OCI-LY7 (cell line): Measurements from ENCODE around the gene APBB3. TPM values are rescaled to one million over a fixed set of nuclear protein-coding genes. Genes with fewer than 3 reads are reported as not detected.
A peak's percentile ranks its signal among the peaks of the same experiment; 100 is the strongest.

ENCODE experiments used
- BruUV-seq: library from RNA; stranded (reverse); fragments of 400-500 nt; replicated peaks from 2 replicates; lab custom pipeline; 2021; lab: Mats Ljungman, UMichigan
- CTCF ChIA-PET: fragments of 300-600 bp; sonication (Branson Sonifier 250); formaldehyde crosslinking; loops from one replicate; lab custom pipeline; 2022; ENCODE audit warnings: antibody characterized with exemption; ENCODE audit not compliant: unreplicated experiment; lab: Charles Lee
- POLR2A ChIA-PET: fragments of 300-600 bp; sonication (Branson Sonifier 250); formaldehyde crosslinking; loops from one replicate; lab custom pipeline; 2022; ENCODE audit warnings: antibody characterized with exemption; lab: Charles Lee
- DNase-seq: peaks from one replicate; pipeline ENCODE4 v3.0.0-alpha.2; 2015; ENCODE audit warnings: low spot score
- H2AFZ ChIP-seq: fragments of 200-600 bp; sonication (generic), shearing (Covaris generic); 2 replicates; pipeline ENCODE4 v1.6.1; 2014; ENCODE audit warnings: mild to moderate bottlenecking, antibody characterized with exemption, low read length, moderate library complexity
- H3K27ac ChIP-seq: fragments of 200-600 bp; sonication (generic); 2 replicates; pipeline ENCODE4 v1.5.1; 2014; ENCODE audit warnings: mixed run types, low read depth, mild to moderate bottlenecking, moderate library complexity, low read length, inconsistent platforms; ENCODE audit not compliant: poor library complexity, severe bottlenecking
- H3K36me3 ChIP-seq: fragments of 200-600 bp; sonication (generic); 2 replicates; pipeline ENCODE4 v1.6.1; 2014; ENCODE audit warnings: mild to moderate bottlenecking, antibody characterized with exemption, low read length, moderate library complexity, mixed read lengths; ENCODE audit not compliant: insufficient read depth
- H3K4me1 ChIP-seq: fragments of 200-600 bp; sonication (generic); 2 replicates; pipeline ENCODE4 v1.5.1; 2014; ENCODE audit warnings: mild to moderate bottlenecking, low read length; ENCODE audit not compliant: insufficient read depth, poor library complexity, severe bottlenecking
- H3K4me2 ChIP-seq: fragments of 200-600 bp; sonication (generic); 2 replicates; pipeline ENCODE4 v1.6.1; 2014; ENCODE audit warnings: mild to moderate bottlenecking, low read length
- H3K4me3 ChIP-seq: fragments of 200-600 bp; sonication (generic); 2 replicates; pipeline ENCODE4 v1.5.1; 2014; ENCODE audit warnings: mild to moderate bottlenecking, low read depth, low read length; ENCODE audit not compliant: poor library complexity, severe bottlenecking
- H3K79me2 ChIP-seq: fragments of 200-600 bp; sonication (generic); 2 replicates; pipeline ENCODE4 v1.6.1; 2016; ENCODE audit warnings: low read depth, mild to moderate bottlenecking, low read length, moderate library complexity, mixed read lengths; ENCODE audit not compliant: insufficient read depth
- H3K9me2 ChIP-seq: fragments of 200-600 bp; sonication (generic); 2 replicates; pipeline ENCODE4 v1.6.1; 2016; ENCODE audit warnings: mild to moderate bottlenecking, low read length, mixed read lengths; ENCODE audit not compliant: insufficient read depth
- H3K9me3 ChIP-seq: fragments of 200-600 bp; sonication (generic); 2 replicates; pipeline ENCODE4 v1.6.1; 2014; ENCODE audit warnings: mild to moderate bottlenecking, mixed run types, low read length, mixed read lengths
- H4K20me1 ChIP-seq: fragments of 200-600 bp; sonication (generic); 2 replicates; pipeline ENCODE4 v1.6.1; 2014; ENCODE audit warnings: mild to moderate bottlenecking, antibody characterized with exemption, low read length, moderate library complexity, mixed read lengths; ENCODE audit not compliant: insufficient read depth
- CTCF ChIP-seq: fragments of 200-600 bp; sonication (generic); conservative IDR thresholded peaks from 2 replicates; pipeline ENCODE4 v1.5.1; 2014; ENCODE audit warnings: mild to moderate bottlenecking, antibody characterized with exemption, low read length, moderate library complexity, mixed read lengths
- EZH2phosphoT487 ChIP-seq: fragments of 200-600 bp; sonication (generic); IDR thresholded peaks from 2 replicates; pipeline ENCODE4 v1.6.1; 2018; ENCODE audit warnings: low read depth, borderline replicate concordance, mild to moderate bottlenecking, mixed run types, antibody characterized with exemption, low read length, moderate library complexity, mixed read lengths
- intact Hi-C: fragments of 100-400 bp; cut with micrococcal nuclease; formaldehyde crosslinking; loops from one replicate; pipeline ENCODE4 v1.10.0; 2022; ENCODE audit not compliant: unreplicated experiment
- microRNA-seq: library from miRNA; unstranded; fragments of <30 nt; microRNA quantifications from one replicate; pipeline ENCODE4 v1.2.0, GENCODE V29; 2022; ENCODE audit warnings: borderline replicate concordance
- small RNA-seq: library from RNA; depleted of rRNA; stranded (forward); fragments of <200 nt; gene quantifications from one replicate; pipeline ENCODE3, GENCODE V24; 2014
- total RNA-seq, 2 experiments: library from RNA; depleted of rRNA in 1 of 2; stranded (reverse); fragments of >200 nt in 1 of 2; shearing (Covaris generic) in 1 of 2; gene quantifications; 2 replicates each; pipeline ENCODE4 v1.2.3, GENCODE V29; 2014 to 2022

Gene APBB3
- total RNA-seq, 2 experiments from 2014 or later = 32.1 to 37.9 TPM

- ChIA-PET POLR2A (no interaction called here), CTCF (no interaction called here)
- no peak for DNase-seq
- no peak overlapping the region for H3K4me3 ChIP-seq
- intact Hi-C loops = no loop called here
- H3K27ac ChIP-seq = no peak overlapping the region
- H3K9me2 ChIP-seq = no peaks in the 10 kb centered on the region
- H3K4me1 ChIP-seq = no peaks in the 10 kb centered on the region
- no peaks in the 10 kb centered on the region for H4K20me1 ChIP-seq
- peaks cover 75% of the 10 kb centered on the region for H3K36me3 ChIP-seq
- no peaks in the 10 kb centered on the region for H3K79me2 ChIP-seq
- TF ChIP-seq CTCF = no peak
- TF ChIP-seq EZH2phosphoT487 = no peak
- no peaks in the 10 kb centered on the region for H3K9me3 ChIP-seq
- H2AFZ ChIP-seq = no peak overlapping the region
- no peak overlapping the region for H3K4me2 ChIP-seq
- BruUV-seq = no TSS peak
Measured at GRCh38 chr5:140513124-140513523, 51.3 kb downstream of the APBB3 start.

GRCh38 chr5:140509898-140510297, 54.5 kb downstream of the APBB3 start:
- ChIA-PET POLR2A (interaction anchor here (0.9 kb wide), 1 partner anchor 10 kb away, joined by 4 read pairs; no protein-coding TSS in a partner anchor), CTCF (no interaction called here)
- H2AFZ ChIP-seq = no peak overlapping the region
- H3K9me2 ChIP-seq = no peaks in the 10 kb centered on the region
- peaks cover 100% of the 10 kb centered on the region for H3K36me3 ChIP-seq
- H3K4me2 ChIP-seq = no peak overlapping the region
- H3K79me2 ChIP-seq = no peaks in the 10 kb centered on the region
- intact Hi-C loops = no loop called here
- no peaks in the 10 kb centered on the region for H3K4me1 ChIP-seq
- H3K27ac ChIP-seq = no peak overlapping the region
- no peak for TF ChIP-seq CTCF
- no peak for TF ChIP-seq EZH2phosphoT487
- H4K20me1 ChIP-seq = no peaks in the 10 kb centered on the region
- H3K9me3 ChIP-seq = no peaks in the 10 kb centered on the region
- H3K4me3 ChIP-seq = no peak overlapping the region
- no TSS peak for BruUV-seq
- DNase-seq = no peak

Small RNAs within 50 kb of the gene (microRNA-seq; reads per million reads assigned to microRNA genes)
- not detected for gene MIR6831

Small RNAs within 50 kb of the gene (small RNA-seq; reads per million reads assigned to genes)
- gene RF00279 = 1.0 reads per million, percentile 51 among the genes with 10 or more reads in this experiment
- gene RF00443 = not detected

Other genes starting within 250 kb of the APBB3 start
- gene HBEGF, start 218.0 kb downstream of the APBB3 start, total RNA-seq (2014; rRNA removed; shearing (Covaris generic)) = 4.7 and 5.6 TPM in 2 replicates
- gene HBEGF, start 218.0 kb downstream of the APBB3 start, total RNA-seq (2022) = 20.2 and 30.9 TPM in 2 replicates
- 0.05 and 0.22 TPM in 2 replicates for gene SLC4A9, start 204.4 kb downstream of the APBB3 start, total RNA-seq (2014; rRNA removed; shearing (Covaris generic))
- 2.6 and 5.1 TPM in 2 replicates for gene SLC4A9, start 204.4 kb downstream of the APBB3 start, total RNA-seq (2022)
- gene ANKHD1, start 162.8 kb downstream of the APBB3 start, total RNA-seq (2014; rRNA removed; shearing (Covaris generic)) = 90.6 and 91.5 TPM in 2 replicates
- 138 and 143 TPM in 2 replicates for gene ANKHD1, start 162.8 kb downstream of the APBB3 start, total RNA-seq (2022)
- gene EIF4EBP3, start 16.9 kb downstream of the APBB3 start, total RNA-seq (2014; rRNA removed; shearing (Covaris generic)) = 0.98 TPM in 1 of 2 replicates, not detected in the other
- gene EIF4EBP3, start 16.9 kb downstream of the APBB3 start, total RNA-seq (2022) = 7.9 and 8.3 TPM in 2 replicates
- gene SRA1, start 7.1 kb downstream of the APBB3 start, total RNA-seq (2014; rRNA removed; shearing (Covaris generic)) = 18.8 and 19.1 TPM in 2 replicates
- 21.3 and 24.5 TPM in 2 replicates for gene SRA1, start 7.1 kb downstream of the APBB3 start, total RNA-seq (2022)
- 19.6 and 29.1 TPM in 2 replicates for gene SLC35A4, start 230 bp upstream of the APBB3 start, total RNA-seq (2014; rRNA removed; shearing (Covaris generic))
- gene SLC35A4, start 230 bp upstream of the APBB3 start, total RNA-seq (2022) = 48.7 TPM in 2 replicates
- 0.54 and 1.0 TPM in 2 replicates for gene CD14, start 68.6 kb upstream of the APBB3 start, total RNA-seq (2014; rRNA removed; shearing (Covaris generic))
- 0.52 and 0.76 TPM in 2 replicates for gene CD14, start 68.6 kb upstream of the APBB3 start, total RNA-seq (2022)
- 15.4 and 26.9 TPM in 2 replicates for gene TMCO6, start 74.9 kb upstream of the APBB3 start, total RNA-seq (2014; rRNA removed; shearing (Covaris generic))
- gene TMCO6, start 74.9 kb upstream of the APBB3 start, total RNA-seq (2022) = 36.8 and 38.8 TPM in 2 replicates
- 107 and 166 TPM in 2 replicates for gene NDUFA2, start 83.0 kb upstream of the APBB3 start, total RNA-seq (2014; rRNA removed; shearing (Covaris generic))
- 63.4 and 70.3 TPM in 2 replicates for gene NDUFA2, start 83.0 kb upstream of the APBB3 start, total RNA-seq (2022)
- gene IK, start 83.2 kb upstream of the APBB3 start, total RNA-seq (2014; rRNA removed; shearing (Covaris generic)) = 64.4 and 83.7 TPM in 2 replicates
- 90.4 and 99.3 TPM in 2 replicates for gene IK, start 83.2 kb upstream of the APBB3 start, total RNA-seq (2022)
- gene WDR55, start 100.3 kb upstream of the APBB3 start, total RNA-seq (2014; rRNA removed; shearing (Covaris generic)) = 18.7 and 23.9 TPM in 2 replicates
- gene WDR55, start 100.3 kb upstream of the APBB3 start, total RNA-seq (2022) = 31.5 and 34.2 TPM in 2 replicates
- gene DND1, start 109.0 kb upstream of the APBB3 start, total RNA-seq (2014; rRNA removed; shearing (Covaris generic)) = 2.2 and 3.6 TPM in 2 replicates
- 2.7 and 4.5 TPM in 2 replicates for gene DND1, start 109.0 kb upstream of the APBB3 start, total RNA-seq (2022)
- 43.7 and 44.3 TPM in 2 replicates for gene HARS1, start 126.8 kb upstream of the APBB3 start, total RNA-seq (2014; rRNA removed; shearing (Covaris generic))
- 61.4 and 61.6 TPM in 2 replicates for gene HARS1, start 126.8 kb upstream of the APBB3 start, total RNA-seq (2022)
- gene HARS2, start 126.9 kb upstream of the APBB3 start, total RNA-seq (2014; rRNA removed; shearing (Covaris generic)) = 20.8 and 23.4 TPM in 2 replicates
- 27.3 and 27.5 TPM in 2 replicates for gene HARS2, start 126.9 kb upstream of the APBB3 start, total RNA-seq (2022)
- gene ZMAT2, start 135.8 kb upstream of the APBB3 start, total RNA-seq (2014; rRNA removed; shearing (Covaris generic)) = 24.8 and 40.0 TPM in 2 replicates
- 41.6 and 44.9 TPM in 2 replicates for gene ZMAT2, start 135.8 kb upstream of the APBB3 start, total RNA-seq (2022)
- gene PCDHA1, start 221.5 kb upstream of the APBB3 start, total RNA-seq (2014; rRNA removed; shearing (Covaris generic)) = not detected in 2 replicates
- gene PCDHA1, start 221.5 kb upstream of the APBB3 start, total RNA-seq (2022) = not detected in 2 replicates
- not detected in 2 replicates for gene PCDHA2, start 230.3 kb upstream of the APBB3 start, total RNA-seq (2014; rRNA removed; shearing (Covaris generic))
- gene PCDHA2, start 230.3 kb upstream of the APBB3 start, total RNA-seq (2022) = not detected in 2 replicates
- gene PCDHA3, start 236.5 kb upstream of the APBB3 start, total RNA-seq (2014; rRNA removed; shearing (Covaris generic)) = not detected in 2 replicates
- not detected in 2 replicates for gene PCDHA3, start 236.5 kb upstream of the APBB3 start, total RNA-seq (2022)
- gene PCDHA4, start 242.5 kb upstream of the APBB3 start, total RNA-seq (2014; rRNA removed; shearing (Covaris generic)) = not detected in 2 replicates
- gene PCDHA4, start 242.5 kb upstream of the APBB3 start, total RNA-seq (2022) = not detected in 2 replicates